ENCODE data around the gene BCL2. TPM values are rescaled to one million over a fixed set of nuclear protein-coding genes. Genes with fewer than 3 reads are reported as not detected.

Gene BCL2
- total RNA-seq, 1 experiment from 2014 or later = 2.5 TPM

DNA sequence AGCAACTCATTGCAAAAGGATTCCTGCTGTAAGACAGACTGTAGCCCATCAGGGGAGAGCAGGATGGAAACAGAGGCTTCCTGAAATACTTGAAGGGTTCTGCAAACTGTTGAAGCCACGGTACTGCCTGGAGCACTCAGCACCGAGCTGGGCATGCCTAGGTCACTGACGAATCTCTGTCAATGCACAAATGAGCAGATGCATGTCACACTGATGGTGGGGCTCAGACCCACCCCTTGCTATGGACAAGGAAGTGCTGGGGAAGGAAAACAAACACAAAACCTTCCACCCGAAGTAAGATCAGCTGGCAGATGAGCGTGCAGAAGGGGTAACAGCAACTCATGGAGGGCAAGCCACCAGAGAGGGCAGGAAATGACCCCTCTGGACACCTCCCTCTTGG is 136.7 kb downstream of the BCL2 start:
- H3K79me2 ChIP-seq (ENCODE audit: insufficient read depth, low read length) = no peaks in the 10 kb centered on the region
- H3K4me1 ChIP-seq (ENCODE audit: control insufficient read depth in 1 of 2, insufficient read depth in 2 of 2, low read length in 2 of 2) = no peaks in the 10 kb centered on the region
- no peak overlapping the region for H3K4me3 ChIP-seq (replicated peaks in 1 of 2; ENCODE audit: low read depth in 1 of 2, low read length in 2 of 2)
- RAD21 ChIA-PET (ENCODE audit: low non-redundant PET in 1 of 2, low total read pairs in 2 of 2, uncharacterized antibody in 2 of 2, unreplicated experiment in 2 of 2) = no interaction called here
- no peak for TF ChIP-seq TCF7L2 (IDR thresholded peaks at IDR 0.05; ENCODE audit: borderline replicate concordance, extremely low read depth, insufficient read depth, insufficient read length)
- TF ChIP-seq FOSL1 (IDR thresholded peaks at IDR 0.05; ENCODE audit: low read depth) = no peak
- TF ChIP-seq RAD21 (IDR thresholded peaks at IDR 0.05; ENCODE audit: low read depth) = no peak
- no peak for TF ChIP-seq EGR1 (IDR thresholded peaks at IDR 0.05; ENCODE audit: low read depth)
- no peak for TF ChIP-seq CBX3 (IDR thresholded peaks at IDR 0.05; ENCODE audit: low read depth)
- TF ChIP-seq SRF (IDR thresholded peaks at IDR 0.05; ENCODE audit: low read depth) = no peak
- TF ChIP-seq YY1 (IDR thresholded peaks at IDR 0.05; ENCODE audit: extremely low read depth, insufficient replicate concordance, low read depth, low read length) = no peak
- TF ChIP-seq POLR2A (IDR thresholded peaks at IDR 0.05; ENCODE audit: borderline replicate concordance, extremely low read depth, insufficient read depth, insufficient read length) = no peak
- no peak for TF ChIP-seq CEBPB (IDR thresholded peaks at IDR 0.05; ENCODE audit: low read depth)
- TF ChIP-seq POLR2AphosphoS5 (IDR thresholded peaks at IDR 0.05; ENCODE audit: low read depth, low read length) = no peak
- TF ChIP-seq SIN3A (IDR thresholded peaks at IDR 0.05; ENCODE audit: low read depth) = no peak
- TF ChIP-seq EZH2phosphoT487 (IDR thresholded peaks at IDR 0.05; ENCODE audit: borderline replicate concordance) = no peak
- TF ChIP-seq JUND (IDR thresholded peaks at IDR 0.05) = no peak
- no peak for TF ChIP-seq ELF1 (IDR thresholded peaks at IDR 0.05; ENCODE audit: borderline replicate concordance, low read depth)
- TF ChIP-seq EZH2 (IDR thresholded peaks at IDR 0.05) = no peak
- no peak for TF ChIP-seq SP1 (IDR thresholded peaks at IDR 0.05; ENCODE audit: low read depth)
- TF ChIP-seq CTCF (IDR thresholded peaks at IDR 0.05 in 2 of 3, conservative IDR thresholded peaks at IDR 0.05 in 1 of 3; ENCODE audit: borderline replicate concordance in 1 of 3, insufficient read depth in 1 of 3, low read depth in 2 of 3, low read length in 2 of 3) = no peak
- TF ChIP-seq, protein P1, sequence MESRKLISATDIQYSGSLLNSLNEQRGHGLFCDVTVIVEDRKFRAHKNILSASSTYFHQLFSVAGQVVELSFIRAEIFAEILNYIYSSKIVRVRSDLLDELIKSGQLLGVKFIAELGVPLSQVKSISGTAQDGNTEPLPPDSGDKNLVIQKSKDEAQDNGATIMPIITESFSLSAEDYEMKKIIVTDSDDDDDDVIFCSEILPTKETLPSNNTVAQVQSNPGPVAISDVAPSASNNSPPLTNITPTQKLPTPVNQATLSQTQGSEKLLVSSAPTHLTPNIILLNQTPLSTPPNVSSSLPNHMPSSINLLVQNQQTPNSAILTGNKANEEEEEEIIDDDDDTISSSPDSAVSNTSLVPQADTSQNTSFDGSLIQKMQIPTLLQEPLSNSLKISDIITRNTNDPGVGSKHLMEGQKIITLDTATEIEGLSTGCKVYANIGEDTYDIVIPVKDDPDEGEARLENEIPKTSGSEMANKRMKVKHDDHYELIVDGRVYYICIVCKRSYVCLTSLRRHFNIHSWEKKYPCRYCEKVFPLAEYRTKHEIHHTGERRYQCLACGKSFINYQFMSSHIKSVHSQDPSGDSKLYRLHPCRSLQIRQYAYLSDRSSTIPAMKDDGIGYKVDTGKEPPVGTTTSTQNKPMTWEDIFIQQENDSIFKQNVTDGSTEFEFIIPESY (IDR thresholded peaks at IDR 0.05; ENCODE audit: extremely low read depth, insufficient replicate concordance, low read length) = no peak
- no peak for TF ChIP-seq ATF3 (IDR thresholded peaks at IDR 0.05)
- no peak for ATAC-seq
- no peaks in the 10 kb centered on the region for H3K9me2 ChIP-seq (ENCODE audit: insufficient read depth)
- no peak overlapping the region for H3K27ac ChIP-seq (ENCODE audit: low read depth, low read length)
- H3K27me3 ChIP-seq (ENCODE audit: insufficient read depth, low read length) = peaks cover 21% of the 10 kb centered on the region; the same call in 1 of the 2 replicates
- CTCF ChIA-PET = no interaction called here
- no peak for DNase-seq (ENCODE audit: low read depth, low spot score)
- no peaks in the 10 kb centered on the region for H3K36me3 ChIP-seq (ENCODE audit: control insufficient read depth in 1 of 2, insufficient read depth in 2 of 2, low read length in 2 of 2)
- no peak overlapping the region for H3K4me2 ChIP-seq (ENCODE audit: low read length)
- H3K9ac ChIP-seq (ENCODE audit: low read length) = no peak overlapping the region
- H3K9me3 ChIP-seq (ENCODE audit: control insufficient read depth in 1 of 2, insufficient read depth in 1 of 2, low read depth in 1 of 2, low read length in 2 of 2) = no peaks in the 10 kb centered on the region
- POLR2A ChIA-PET = no interaction called here
- intact Hi-C loops (cut with micrococcal nuclease) = no loop called here
- no peak overlapping the region for H2AFZ ChIP-seq (ENCODE audit: low read depth, low read length, poor library complexity, severe bottlenecking)
- no peaks in the 10 kb centered on the region for H4K20me1 ChIP-seq (ENCODE audit: insufficient read depth)
- no TSS peak for BruUV-seq (replicated peaks)
